LNCaP clone FGC (cell line): ENCODE results near the gene PLBD1.

ENCODE experiments used
- DNase-seq: peaks from one replicate; pipeline ENCODE4 v3.0.0-alpha.2; 2011; ENCODE audit warnings: low read depth
- H3K4me3 ChIP-seq: 2 replicates; pipeline ENCODE4 v1.5.1; 2011; ENCODE audit warnings: mild to moderate bottlenecking, low read depth, low read length, control low read depth
- CTCF ChIP-seq: IDR thresholded peaks from 2 replicates; pipeline ENCODE4 v1.5.1; 2012; ENCODE audit warnings: mild to moderate bottlenecking; ENCODE audit not compliant: control insufficient read depth, insufficient read depth; ENCODE audit errors: extremely low read depth

PLBD1 gene

GRCh38 chr12:14481201-14481600 lies 86.5 kb downstream of the PLBD1 start:
- no peak overlapping the region for H3K4me3 ChIP-seq
- DNase-seq = no peak
- no peak for TF ChIP-seq CTCF

GRCh38 chr12:14479004-14479403 lies 88.7 kb downstream of the PLBD1 start:
- no peak overlapping the region for H3K4me3 ChIP-seq
- no peak for DNase-seq
- TF ChIP-seq CTCF = no peak

GRCh38 chr12:14473707-14474287 lies 93.9 kb downstream of the PLBD1 start:
- DNase-seq = no peak
- TF ChIP-seq CTCF = no peak
- no peak overlapping the region for H3K4me3 ChIP-seq

- no peak for TF ChIP-seq CTCF
- no peak overlapping the region for H3K4me3 ChIP-seq
- DNase-seq = no peak
Observed at GRCh38 chr12:14471497-14471896, 96.2 kb downstream of the PLBD1 start.

GRCh38 chr12:14460212-14460841 lies 107.4 kb downstream of the PLBD1 start:
- DNase-seq = no peak
- TF ChIP-seq CTCF = no peak
- no peak overlapping the region for H3K4me3 ChIP-seq

- peak; percentile 36 for DNase-seq
- no peak overlapping the region for H3K4me3 ChIP-seq
- TF ChIP-seq CTCF = peak; percentile 84
Observed at GRCh38 chr12:14454098-14454907, 113.4 kb downstream of the PLBD1 start.
